ENCODE results near the gene SPCS2. TPM values are rescaled to one million over a fixed set of nuclear protein-coding genes. Genes with fewer than 3 reads are reported as not detected.

Gene SPCS2
- total RNA-seq, 2 donors from 2014 or later, result 26.7 to 62.3 TPM

DNA sequence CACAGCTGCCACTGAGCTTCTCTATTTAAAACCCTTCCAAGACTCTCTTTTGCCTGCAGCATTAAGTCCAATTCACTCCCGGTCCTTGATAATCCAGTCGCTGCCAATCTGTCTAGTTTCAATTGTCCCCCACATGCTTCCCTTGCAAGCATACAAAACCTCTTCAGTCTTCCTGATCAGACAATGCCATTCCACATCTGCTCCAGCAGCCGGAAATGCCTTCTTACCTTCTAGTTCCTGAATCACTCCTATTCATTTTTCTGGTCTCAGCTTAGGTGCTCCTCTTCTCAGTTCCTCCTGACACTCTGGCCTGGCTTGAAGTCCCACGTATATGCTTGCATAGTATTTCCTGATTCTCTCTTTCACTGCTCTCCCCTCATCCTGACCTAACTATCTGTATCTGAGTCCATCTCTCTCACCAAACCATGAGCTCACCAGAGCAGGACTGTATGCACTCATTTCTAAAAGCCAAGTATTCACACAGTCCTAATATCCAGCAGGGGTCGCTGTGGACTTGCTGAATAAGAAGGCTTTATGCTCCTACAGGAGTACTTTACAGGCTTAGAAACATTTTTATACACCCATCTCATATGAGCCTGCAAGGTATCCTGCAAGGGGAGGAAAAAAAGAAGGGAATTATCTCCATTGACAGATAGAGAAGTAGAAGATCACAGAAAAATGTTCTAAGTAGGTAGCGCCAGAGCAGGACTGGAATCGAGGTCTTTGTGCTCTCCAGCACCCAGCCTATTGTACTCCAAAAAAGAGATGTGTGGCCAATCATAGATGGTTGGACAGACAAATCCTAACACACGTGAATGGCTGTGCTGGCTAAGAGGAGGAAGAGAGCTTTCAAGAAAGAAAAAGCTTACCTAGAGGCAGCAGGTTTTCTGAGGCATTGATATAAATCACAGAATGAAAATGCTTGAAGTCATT is 19.4 kb upstream of the SPCS2 start:
- no peaks in the 10 kb centered on the region for H3K27me3 ChIP-seq (replicated peaks; ENCODE audit: insufficient read depth)
- ATAC-seq (ENCODE audit: insufficient number of reproducible peaks, low FRiP score, low read depth) (no peak), DNase-seq (ENCODE audit: low spot score) (peak; percentile 55)
- H3K36me3 ChIP-seq, result peaks cover 12% of the 10 kb centered on the region
- no peak overlapping the region for H3K27ac ChIP-seq
- no peak overlapping the region for H3K4me3 ChIP-seq
- TF ChIP-seq, protein P1, sequence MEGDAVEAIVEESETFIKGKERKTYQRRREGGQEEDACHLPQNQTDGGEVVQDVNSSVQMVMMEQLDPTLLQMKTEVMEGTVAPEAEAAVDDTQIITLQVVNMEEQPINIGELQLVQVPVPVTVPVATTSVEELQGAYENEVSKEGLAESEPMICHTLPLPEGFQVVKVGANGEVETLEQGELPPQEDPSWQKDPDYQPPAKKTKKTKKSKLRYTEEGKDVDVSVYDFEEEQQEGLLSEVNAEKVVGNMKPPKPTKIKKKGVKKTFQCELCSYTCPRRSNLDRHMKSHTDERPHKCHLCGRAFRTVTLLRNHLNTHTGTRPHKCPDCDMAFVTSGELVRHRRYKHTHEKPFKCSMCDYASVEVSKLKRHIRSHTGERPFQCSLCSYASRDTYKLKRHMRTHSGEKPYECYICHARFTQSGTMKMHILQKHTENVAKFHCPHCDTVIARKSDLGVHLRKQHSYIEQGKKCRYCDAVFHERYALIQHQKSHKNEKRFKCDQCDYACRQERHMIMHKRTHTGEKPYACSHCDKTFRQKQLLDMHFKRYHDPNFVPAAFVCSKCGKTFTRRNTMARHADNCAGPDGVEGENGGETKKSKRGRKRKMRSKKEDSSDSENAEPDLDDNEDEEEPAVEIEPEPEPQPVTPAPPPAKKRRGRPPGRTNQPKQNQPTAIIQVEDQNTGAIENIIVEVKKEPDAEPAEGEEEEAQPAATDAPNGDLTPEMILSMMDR (IDR thresholded peaks at IDR 0.05), result peak; percentile 80
- no peaks in the 10 kb centered on the region for H3K4me1 ChIP-seq (ENCODE audit: control insufficient read depth in 1 of 2, low read depth in 2 of 2)
- H3K9me3 ChIP-seq, result no peaks in the 10 kb centered on the region

- ATAC-seq (ENCODE audit: insufficient number of reproducible peaks, low FRiP score, low read depth) (no peak), DNase-seq (ENCODE audit: low spot score) (no peak)
- no peaks in the 10 kb centered on the region for H3K9me3 ChIP-seq
- no peak overlapping the region for H3K27ac ChIP-seq
- H3K27me3 ChIP-seq (replicated peaks; ENCODE audit: insufficient read depth), result no peaks in the 10 kb centered on the region
- no peaks in the 10 kb centered on the region for H3K4me1 ChIP-seq (ENCODE audit: control insufficient read depth in 1 of 2, low read depth in 2 of 2)
- TF ChIP-seq, protein P1 (IDR thresholded peaks at IDR 0.05), result no peak
- no peak overlapping the region for H3K4me3 ChIP-seq
- peaks cover 24% of the 10 kb centered on the region for H3K36me3 ChIP-seq
Observed at GRCh38 chr11:74932169-74932568, 16.9 kb upstream of the SPCS2 start.

- Histone ChIP-seq H3K9me3 (no peaks in the 10 kb centered on the region), H3K27me3 (replicated peaks; ENCODE audit: insufficient read depth) (no peaks in the 10 kb centered on the region), H3K36me3 (peaks cover 23% of the 10 kb centered on the region), H3K27ac (no peak overlapping the region), H3K4me1 (ENCODE audit: control insufficient read depth in 1 of 2, low read depth in 2 of 2) (no peaks in the 10 kb centered on the region), H3K4me3 (no peak overlapping the region)
- TF ChIP-seq, protein P1 (IDR thresholded peaks at IDR 0.05), result no peak
- DNase-seq (ENCODE audit: low spot score) (no peak), ATAC-seq (ENCODE audit: insufficient number of reproducible peaks, low FRiP score, low read depth) (no peak)
Observed at GRCh38 chr11:74932797-74933196, 16.3 kb upstream of the SPCS2 start.

- ATAC-seq (ENCODE audit: insufficient number of reproducible peaks, low FRiP score, low read depth) (no peak), DNase-seq (ENCODE audit: low spot score) (no peak)
- Histone ChIP-seq H3K4me3 (no peak overlapping the region), H3K4me1 (ENCODE audit: control insufficient read depth in 1 of 2, low read depth in 2 of 2) (no peaks in the 10 kb centered on the region), H3K27me3 (replicated peaks; ENCODE audit: insufficient read depth) (no peaks in the 10 kb centered on the region), H3K36me3 (peaks cover 23% of the 10 kb centered on the region), H3K27ac (no peak overlapping the region), H3K9me3 (no peaks in the 10 kb centered on the region)
- TF ChIP-seq, protein P1 (IDR thresholded peaks at IDR 0.05), result no peak
Observed at GRCh38 chr11:74933765-74934164, 15.3 kb upstream of the SPCS2 start.

DNA sequence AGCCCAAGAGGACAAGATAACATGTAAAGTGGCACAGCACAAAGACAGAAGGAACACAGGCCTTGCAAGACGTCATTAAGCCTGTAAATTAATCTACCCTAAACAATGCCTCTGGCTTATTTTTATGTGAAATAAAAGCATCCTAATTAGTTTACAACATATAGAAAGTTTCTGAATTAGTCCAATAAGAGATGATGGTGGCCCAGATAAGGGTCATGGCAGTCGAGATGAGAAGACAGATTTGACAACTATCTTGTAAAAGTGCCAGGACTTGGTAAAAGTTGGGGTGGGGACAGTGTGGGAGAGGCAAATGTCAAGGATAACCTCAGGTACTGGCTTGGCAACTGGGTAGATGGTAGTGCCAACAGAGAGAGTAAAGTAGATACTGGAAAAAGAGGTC is 13.8 kb upstream of the SPCS2 start:
- Histone ChIP-seq H3K4me1 (ENCODE audit: control insufficient read depth in 1 of 2, low read depth in 2 of 2) (no peaks in the 10 kb centered on the region), H3K36me3 (peaks cover 23% of the 10 kb centered on the region), H3K4me3 (no peak overlapping the region), H3K9me3 (no peaks in the 10 kb centered on the region), H3K27me3 (replicated peaks; ENCODE audit: insufficient read depth) (no peaks in the 10 kb centered on the region), H3K27ac (no peak overlapping the region)
- DNase-seq (ENCODE audit: low spot score) (no peak), ATAC-seq (ENCODE audit: insufficient number of reproducible peaks, low FRiP score, low read depth) (no peak)
- TF ChIP-seq, protein P1 (IDR thresholded peaks at IDR 0.05), result no peak

Measured in thoracic aorta (tissue), 2 donors.